Esophagus muscularis mucosa (tissue), 4 donors: ENCODE results near the gene TUBGCP3. TPM values are rescaled to one million over a fixed set of nuclear protein-coding genes. Genes with fewer than 3 reads are reported as not detected.
A peak's percentile ranks its signal among the peaks of the same experiment; 100 is the strongest.

Experiments
- DNase-seq: peaks from one replicate; pipeline ENCODE4 v3.0.0-alpha.2; 2017; ENCODE audit errors: extremely low spot score
- H3K27ac ChIP-seq, 4 donors: fragments of 200-600 bp; sonication (generic); replicated peaks in 1 of 4; 1 replicate in 3 of 4; 2 replicates in 1 of 4; pipeline ENCODE4 v1.5.1; 2016 to 2019; ENCODE audit warnings: mild to moderate bottlenecking in 1 of 4
- H3K27me3 ChIP-seq, 4 donors: fragments of 200-600 bp; sonication (generic); one replicate each; pipeline versions ENCODE4 v1.5.1 to v1.6.0; 2016 to 2019
- H3K36me3 ChIP-seq, 4 donors: fragments of 200-600 bp; sonication (generic); one replicate each; pipeline ENCODE4 v1.5.1; 2016 to 2019
- H3K4me1 ChIP-seq, 4 donors: fragments of 200-600 bp; sonication (generic); one replicate each; pipeline ENCODE4 v1.5.1; 2016 to 2019
- H3K4me3 ChIP-seq, 4 donors: fragments of 200-600 bp; sonication (generic); 1 replicate in 2 of 4; 2 replicates in 2 of 4; pipeline ENCODE4 v1.5.1; 2016 to 2019; ENCODE audit warnings: mild to moderate bottlenecking in 4 of 4, moderate library complexity in 1 of 4
- H3K9me3 ChIP-seq, 4 donors: fragments of 200-600 bp; sonication (generic); 1 replicate in 3 of 4; 2 replicates in 1 of 4; pipeline ENCODE4 v1.5.1; 2016 to 2019
- CTCF ChIP-seq, 3 experiments: fragments of 200-600 bp in 2 of 3; fragments of 450-650 bp in 1 of 3; sonication (generic) in 2 of 3; IDR thresholded peaks; one replicate each; pipeline ENCODE4 v1.5.1; 2017 to 2019; ENCODE audit warnings: antibody characterized with exemption in 3 of 3, mild to moderate bottlenecking in 2 of 3, moderate library complexity in 1 of 3
- EP300 ChIP-seq: sonication (generic); formaldehyde crosslinking; IDR thresholded peaks from one replicate; pipeline ENCODE4 v1.6.1; 2017; ENCODE audit warnings: antibody characterized with exemption
- POLR2A ChIP-seq: fragments of 450-650 bp; IDR thresholded peaks from one replicate; pipeline ENCODE4 v1.6.1; 2017; ENCODE audit warnings: antibody characterized with exemption, moderate library complexity, mild to moderate bottlenecking, low read depth
- POLR2AphosphoS5 ChIP-seq, 2 donors: sonication (generic); formaldehyde crosslinking; IDR thresholded peaks; one replicate each; pipeline ENCODE4 v1.6.1; 2017; ENCODE audit warnings: antibody characterized with exemption in 2 of 2
- WGBS: methylation state at CpG from one replicate; pipeline ENCODE4 v1.1.5; 2018; 5-methylcytosine and 5-hydroxymethylcytosine counted together
- intact Hi-C: fragments of 100-400 bp; cut with DNase I; formaldehyde crosslinking; loops from one replicate; pipeline ENCODE4 v1.15.1; 2023
- total RNA-seq, 4 donors: library from RNA; depleted of rRNA; stranded (reverse); fragments of >200 nt; gene quantifications; one replicate each; pipeline versions ENCODE4 v1.1.0 to v1.2.1, GENCODE V29; 2016

TUBGCP3 gene
- total RNA-seq, 4 donors from 2014 or later, result 25.2 to 33.6 (median 30.6) TPM

GRCh38 chr13:112592181-112592580, 4.2 kb upstream of the TUBGCP3 start:
- H3K36me3 ChIP-seq, result no peaks in the 10 kb centered on the region
- DNase-seq, result no peak
- H3K4me3 ChIP-seq, result no peak overlapping the region
- H3K27ac ChIP-seq, result no peak overlapping the region
- H3K4me1 ChIP-seq, result peaks cover 5 to 10% (median 9%) of the 10 kb centered on the region in 4 donors
- intact Hi-C loops, result no loop called here
- WGBS, result 90% methylated on average over 7 of the region's 7 CpGs
- H3K27me3 ChIP-seq, result no peaks in the 10 kb centered on the region
- H3K9me3 ChIP-seq, result no peaks in the 10 kb centered on the region
- TF ChIP-seq CTCF (IDR thresholded peaks at IDR 0.05) (no peak), POLR2AphosphoS5 (IDR thresholded peaks at IDR 0.05) (no peak), POLR2A (no peak), EP300 (no peak)

DNA sequence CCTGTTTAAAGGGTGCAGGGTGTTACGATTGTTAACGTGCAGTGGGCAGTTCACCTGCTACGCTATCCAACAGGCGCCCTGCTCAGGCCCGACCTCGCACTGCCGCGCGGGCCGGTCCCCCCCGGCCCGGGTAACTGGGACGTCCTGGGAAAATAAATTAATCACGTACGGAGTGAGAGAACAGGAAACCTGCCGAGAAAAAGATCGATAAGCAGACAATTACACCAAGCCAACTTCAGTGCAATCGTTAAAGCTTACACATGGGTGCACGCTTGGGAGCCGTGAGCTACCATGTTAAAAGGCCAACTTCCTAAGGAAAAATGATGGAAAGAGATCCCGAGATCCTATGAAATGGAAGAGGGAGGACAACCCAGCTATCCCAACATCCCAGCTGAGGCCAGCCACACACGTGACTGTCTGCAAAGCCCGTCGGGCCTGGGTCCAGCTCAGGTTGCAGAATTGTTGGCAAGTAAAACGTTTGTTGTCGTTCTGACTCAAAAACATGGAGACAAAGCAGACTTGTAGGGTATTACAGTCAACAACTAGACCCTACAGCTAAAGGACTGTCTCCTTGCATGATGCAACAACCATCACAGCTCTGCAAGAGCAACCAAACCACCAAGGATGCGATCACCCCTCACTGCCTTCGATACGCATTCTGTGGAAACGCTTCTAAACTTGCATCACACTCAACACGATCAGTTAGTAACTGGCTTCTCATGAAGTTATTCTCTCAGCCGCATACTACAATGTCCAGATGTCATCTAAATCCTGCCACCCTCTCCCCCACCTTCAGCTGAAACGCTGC, 741 bp upstream of the TUBGCP3 start:
- WGBS, result 64% methylated on average over 33 of the region's 33 CpGs
- DNase-seq, result no peak
- Histone ChIP-seq H3K36me3 (no peaks in the 10 kb centered on the region), H3K27me3 (no peaks in the 10 kb centered on the region), H3K4me1 (peaks cover 24 to 35% (median 32%) of the 10 kb centered on the region in 4 donors), H3K9me3 (no peaks in the 10 kb centered on the region), H3K4me3 (peak overlapping the region; percentile 75 to 98 (median 91)), H3K27ac (peak overlapping the region; percentile 94 to 100 (median 96))
- no peak for TF ChIP-seq EP300
- TF ChIP-seq CTCF (IDR thresholded peaks at IDR 0.05), result no peak
- TF ChIP-seq POLR2A, result no peak
- no peak for TF ChIP-seq POLR2AphosphoS5 (IDR thresholded peaks at IDR 0.05)
- intact Hi-C loops, result no loop called here

GRCh38 chr13:112587212-112587763, 665 bp downstream of the TUBGCP3 start:
- peak; percentile 96 for DNase-seq
- intact Hi-C loops, result no loop called here
- H3K36me3 ChIP-seq, result no peaks in the 10 kb centered on the region
- no peaks in the 10 kb centered on the region for H3K9me3 ChIP-seq
- no peaks in the 10 kb centered on the region for H3K27me3 ChIP-seq
- H3K4me3 ChIP-seq, result peak overlapping the region; percentile 75 to 98 (median 91)
- H3K27ac ChIP-seq, result peak overlapping the region; percentile 94 to 100 (median 96)
- TF ChIP-seq CTCF (IDR thresholded peaks at IDR 0.05), result no peak
- TF ChIP-seq POLR2AphosphoS5 (IDR thresholded peaks at IDR 0.05), result peak; percentile 69 to 81
- no peak for TF ChIP-seq POLR2A
- peaks cover 24 to 40% (median 34%) of the 10 kb centered on the region in 4 donors for H3K4me1 ChIP-seq
- under 1% methylated on average over 36 of the region's 42 CpGs for WGBS

GRCh38 chr13:112586334-112586960, 1.5 kb downstream of the TUBGCP3 start:
- peak overlapping the region; percentile 94 to 100 (median 96) for H3K27ac ChIP-seq
- no peak for TF ChIP-seq CTCF (IDR thresholded peaks at IDR 0.05)
- no peak for TF ChIP-seq POLR2AphosphoS5 (IDR thresholded peaks at IDR 0.05)
- no peak for TF ChIP-seq EP300
- TF ChIP-seq POLR2A, result no peak
- no peak for DNase-seq
- peaks cover 24 to 49% (median 38%) of the 10 kb centered on the region in 4 donors for H3K4me1 ChIP-seq
- 74% methylated on average over 6 of the region's 6 CpGs for WGBS
- no peaks in the 10 kb centered on the region for H3K36me3 ChIP-seq
- peak overlapping the region; percentile 75 to 98 (median 91) for H3K4me3 ChIP-seq
- no peaks in the 10 kb centered on the region for H3K27me3 ChIP-seq
- H3K9me3 ChIP-seq, result no peaks in the 10 kb centered on the region
- intact Hi-C loops, result no loop called here
